Measurements from ENCODE around the gene KRT7. TPM values are rescaled to one million over a fixed set of nuclear protein-coding genes. Genes with fewer than 3 reads are reported as not detected.
A peak's percentile ranks its signal among the peaks of the same experiment; 100 is the strongest.

KRT7 gene
- total RNA-seq, 1 donor from 2014 or later: 664 TPM

GRCh38 chr12:52278575-52279421, 45.8 kb downstream of the KRT7 start:
- Histone ChIP-seq H3K27me3 (no peaks in the 10 kb centered on the region), H3K27ac (peak overlapping the region; percentile 80), H3K36me3 (no peaks in the 10 kb centered on the region), H3K4me3 (peak overlapping the region; percentile 8), H3K9me3 (no peaks in the 10 kb centered on the region), H3K4me1 (peaks cover 34% of the 10 kb centered on the region)
- ATAC-seq (peak; percentile 89), DNase-seq (peak; percentile 91)
- TF ChIP-seq CTCF (IDR thresholded peaks at IDR 0.05): peak; percentile 100
- intact Hi-C loops (cut with DNase I): no loop called here

GRCh38 chr12:52279422-52280318, 46.6 kb downstream of the KRT7 start:
- no peaks in the 10 kb centered on the region for H3K36me3 ChIP-seq
- no peaks in the 10 kb centered on the region for H3K9me3 ChIP-seq
- H3K27me3 ChIP-seq: no peaks in the 10 kb centered on the region
- intact Hi-C loops (cut with DNase I): no loop called here
- DNase-seq (no peak), ATAC-seq (no peak)
- H3K27ac ChIP-seq: peak overlapping the region; percentile 80
- TF ChIP-seq CTCF (IDR thresholded peaks at IDR 0.05): no peak
- no peak overlapping the region for H3K4me3 ChIP-seq
- H3K4me1 ChIP-seq: peaks cover 34% of the 10 kb centered on the region

DNA sequence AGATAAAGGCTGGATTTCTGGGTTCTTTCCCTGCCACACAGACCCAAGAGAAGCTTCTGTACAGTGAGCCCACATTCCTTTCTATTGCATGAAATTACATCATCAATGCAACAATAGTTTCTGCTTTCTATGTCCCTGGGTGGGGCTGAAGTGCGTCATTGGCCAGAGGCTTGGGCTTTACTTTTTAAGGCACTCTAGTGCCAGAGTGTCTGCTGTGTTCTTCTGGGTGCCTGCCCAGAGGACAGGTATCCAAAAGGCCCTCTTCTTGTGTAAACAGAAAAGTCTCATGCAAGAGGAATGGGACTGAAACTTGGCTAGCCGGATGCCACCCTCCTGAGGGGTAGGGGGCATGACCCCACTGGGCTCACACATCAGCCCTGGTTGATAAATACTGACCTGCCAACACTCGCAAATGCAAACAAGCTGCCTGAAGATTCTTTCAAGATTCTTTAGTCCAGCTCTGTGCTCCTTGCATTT, 47.3 kb downstream of the KRT7 start:
- ATAC-seq (peak; percentile 79), DNase-seq (peak; percentile 84)
- Histone ChIP-seq H3K9me3 (no peaks in the 10 kb centered on the region), H3K4me3 (no peak overlapping the region), H3K27ac (peak overlapping the region; percentile 80), H3K27me3 (no peaks in the 10 kb centered on the region), H3K4me1 (peaks cover 34% of the 10 kb centered on the region), H3K36me3 (no peaks in the 10 kb centered on the region)
- intact Hi-C loops (cut with DNase I): no loop called here
- TF ChIP-seq CTCF (IDR thresholded peaks at IDR 0.05): no peak

- H3K36me3 ChIP-seq: no peaks in the 10 kb centered on the region
- no peak for TF ChIP-seq CTCF (IDR thresholded peaks at IDR 0.05)
- DNase-seq (peak; percentile 82), ATAC-seq (peak; percentile 58)
- no peaks in the 10 kb centered on the region for H3K27me3 ChIP-seq
- H3K27ac ChIP-seq: peak overlapping the region; percentile 80
- intact Hi-C loops (cut with DNase I): no loop called here
- no peak overlapping the region for H3K4me3 ChIP-seq
- H3K9me3 ChIP-seq: no peaks in the 10 kb centered on the region
- peaks cover 34% of the 10 kb centered on the region for H3K4me1 ChIP-seq
Observed at GRCh38 chr12:52280796-52281560, 47.9 kb downstream of the KRT7 start.

GRCh38 chr12:52284562-52285171, 51.6 kb downstream of the KRT7 start:
- TF ChIP-seq CTCF (IDR thresholded peaks at IDR 0.05): no peak
- no peaks in the 10 kb centered on the region for H3K36me3 ChIP-seq
- peaks cover 22% of the 10 kb centered on the region for H3K4me1 ChIP-seq
- no peaks in the 10 kb centered on the region for H3K9me3 ChIP-seq
- no peak for ATAC-seq
- H3K4me3 ChIP-seq: no peak overlapping the region
- DNase-seq: no peak
- no peaks in the 10 kb centered on the region for H3K27me3 ChIP-seq
- H3K27ac ChIP-seq: no peak overlapping the region
- intact Hi-C loops (cut with DNase I): no loop called here

All from upper lobe of right lung (tissue), 1 donor.